GM11168 (cell line): ENCODE measurements around the gene SUMF1.

ENCODE experiments used
- in situ Hi-C: fragments of 300-500 bp; cut with MboI; formaldehyde crosslinking; loops from one replicate; pipeline ENCODE4 v1.12.0; 2022; ENCODE audit warnings: low sequenced_read_pairs; ENCODE audit not compliant: unreplicated experiment

Gene SUMF1

DNA sequence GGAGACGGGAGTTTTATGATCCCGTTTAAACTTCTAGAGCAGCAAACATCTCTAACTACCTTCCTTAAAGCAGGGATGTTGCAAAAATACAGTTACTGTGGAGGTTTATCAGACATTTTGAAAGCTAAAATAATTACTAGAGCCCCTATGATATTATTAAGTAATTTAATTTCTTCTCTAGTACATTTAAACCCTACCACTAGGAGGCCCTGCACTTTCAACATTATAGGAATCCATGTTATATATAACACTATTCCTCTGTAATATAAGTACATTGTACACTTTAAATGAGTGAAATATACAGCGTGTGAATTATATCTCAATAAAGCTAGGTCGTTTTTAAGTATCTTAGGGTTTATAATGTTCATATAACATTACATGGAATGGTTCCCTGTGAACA, 152.4 kb downstream of the SUMF1 start:
- in situ Hi-C loops = no loop called here

- in situ Hi-C loops = no loop called here
Measured at GRCh38 chr3:4313606-4314293, 153.3 kb downstream of the SUMF1 start.

GRCh38 chr3:4311496-4311895, 155.6 kb downstream of the SUMF1 start:
- in situ Hi-C loops = no loop called here
